ENCODE measurements around the gene CST7.
A peak's percentile ranks its signal among the peaks of the same experiment; 100 is the strongest.

Gene CST7

GRCh38 chr20:24965065-24965919 lies 16.2 kb downstream of the CST7 start:
- no peak for DNase-seq

- no peak for DNase-seq
These were observed 17.4 kb downstream of the CST7 start for GRCh38 chr20:24966317-24967012.

- DNase-seq: no peak
These were observed 19.3 kb downstream of the CST7 start for GRCh38 chr20:24968278-24968800.

GRCh38 chr20:24969186-24970029 lies 20.3 kb downstream of the CST7 start:
- no peak for DNase-seq

- DNase-seq: no peak
These were observed 21.0 kb downstream of the CST7 start for GRCh38 chr20:24970030-24970553.

- no peak for DNase-seq
These were observed 21.7 kb downstream of the CST7 start for GRCh38 chr20:24970754-24971153.

GRCh38 chr20:24971376-24972101 lies 22.5 kb downstream of the CST7 start:
- no peak for DNase-seq

- DNase-seq: no peak
These were observed 23.3 kb downstream of the CST7 start for GRCh38 chr20:24972341-24972740.

- DNase-seq: no peak
These were observed 28.3 kb downstream of the CST7 start for GRCh38 chr20:24977336-24977735.

- DNase-seq: no peak
These were observed 28.7 kb downstream of the CST7 start for GRCh38 chr20:24977797-24978196.

- DNase-seq: no peak
These were observed 29.4 kb downstream of the CST7 start for GRCh38 chr20:24978513-24978912.

GRCh38 chr20:24979036-24979960 lies 30.2 kb downstream of the CST7 start:
- no peak for DNase-seq

GRCh38 chr20:24980291-24981053 lies 31.4 kb downstream of the CST7 start:
- DNase-seq: no peak

GRCh38 chr20:24981282-24981681 lies 32.2 kb downstream of the CST7 start:
- no peak for DNase-seq

GRCh38 chr20:24981790-24982189 lies 32.7 kb downstream of the CST7 start:
- no peak for DNase-seq

GRCh38 chr20:24983896-24984295 lies 34.8 kb downstream of the CST7 start:
- no peak for DNase-seq

GRCh38 chr20:24984961-24985640 lies 36.0 kb downstream of the CST7 start:
- DNase-seq: no peak

GRCh38 chr20:24985802-24986201 lies 36.7 kb downstream of the CST7 start:
- peak; percentile 15 for DNase-seq

GRCh38 chr20:24986436-24987015 lies 37.5 kb downstream of the CST7 start:
- peak; percentile 96 for DNase-seq

Measured in DMS79 treated with DMSO at 0.1 percent for 48 hours (cell line).